Measurements from ENCODE around the gene SLC37A2.

DNA sequence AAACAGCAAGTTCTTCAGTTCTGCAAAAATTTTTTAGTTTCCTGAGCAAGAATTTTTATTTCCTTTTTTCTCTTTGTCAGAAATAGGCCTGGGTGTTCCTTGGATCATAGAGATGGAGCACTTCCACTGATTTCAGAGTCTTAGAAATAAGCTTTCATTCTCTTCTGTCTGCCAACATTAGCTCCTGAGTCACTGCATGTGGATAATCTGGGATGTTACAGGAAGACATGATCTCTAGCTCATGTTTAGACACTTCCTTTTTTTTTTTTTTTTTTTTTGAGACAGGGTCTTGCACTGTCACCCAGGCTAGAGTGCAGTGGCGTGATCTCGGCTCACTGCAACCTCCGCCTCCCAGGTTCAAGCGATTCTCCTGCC lies 61.5 kb downstream of the SLC37A2 start:
- TF ChIP-seq, protein P1, sequence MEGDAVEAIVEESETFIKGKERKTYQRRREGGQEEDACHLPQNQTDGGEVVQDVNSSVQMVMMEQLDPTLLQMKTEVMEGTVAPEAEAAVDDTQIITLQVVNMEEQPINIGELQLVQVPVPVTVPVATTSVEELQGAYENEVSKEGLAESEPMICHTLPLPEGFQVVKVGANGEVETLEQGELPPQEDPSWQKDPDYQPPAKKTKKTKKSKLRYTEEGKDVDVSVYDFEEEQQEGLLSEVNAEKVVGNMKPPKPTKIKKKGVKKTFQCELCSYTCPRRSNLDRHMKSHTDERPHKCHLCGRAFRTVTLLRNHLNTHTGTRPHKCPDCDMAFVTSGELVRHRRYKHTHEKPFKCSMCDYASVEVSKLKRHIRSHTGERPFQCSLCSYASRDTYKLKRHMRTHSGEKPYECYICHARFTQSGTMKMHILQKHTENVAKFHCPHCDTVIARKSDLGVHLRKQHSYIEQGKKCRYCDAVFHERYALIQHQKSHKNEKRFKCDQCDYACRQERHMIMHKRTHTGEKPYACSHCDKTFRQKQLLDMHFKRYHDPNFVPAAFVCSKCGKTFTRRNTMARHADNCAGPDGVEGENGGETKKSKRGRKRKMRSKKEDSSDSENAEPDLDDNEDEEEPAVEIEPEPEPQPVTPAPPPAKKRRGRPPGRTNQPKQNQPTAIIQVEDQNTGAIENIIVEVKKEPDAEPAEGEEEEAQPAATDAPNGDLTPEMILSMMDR (IDR thresholded peaks at IDR 0.05) = no peak
- TF ChIP-seq POLR2AphosphoS5 (IDR thresholded peaks at IDR 0.05; ENCODE audit: low read depth, low read length) (no peak), SIN3A (IDR thresholded peaks at IDR 0.05; ENCODE audit: borderline replicate concordance, insufficient read depth, low read depth, low read length) (no peak)
- TF ChIP-seq, protein P2, sequence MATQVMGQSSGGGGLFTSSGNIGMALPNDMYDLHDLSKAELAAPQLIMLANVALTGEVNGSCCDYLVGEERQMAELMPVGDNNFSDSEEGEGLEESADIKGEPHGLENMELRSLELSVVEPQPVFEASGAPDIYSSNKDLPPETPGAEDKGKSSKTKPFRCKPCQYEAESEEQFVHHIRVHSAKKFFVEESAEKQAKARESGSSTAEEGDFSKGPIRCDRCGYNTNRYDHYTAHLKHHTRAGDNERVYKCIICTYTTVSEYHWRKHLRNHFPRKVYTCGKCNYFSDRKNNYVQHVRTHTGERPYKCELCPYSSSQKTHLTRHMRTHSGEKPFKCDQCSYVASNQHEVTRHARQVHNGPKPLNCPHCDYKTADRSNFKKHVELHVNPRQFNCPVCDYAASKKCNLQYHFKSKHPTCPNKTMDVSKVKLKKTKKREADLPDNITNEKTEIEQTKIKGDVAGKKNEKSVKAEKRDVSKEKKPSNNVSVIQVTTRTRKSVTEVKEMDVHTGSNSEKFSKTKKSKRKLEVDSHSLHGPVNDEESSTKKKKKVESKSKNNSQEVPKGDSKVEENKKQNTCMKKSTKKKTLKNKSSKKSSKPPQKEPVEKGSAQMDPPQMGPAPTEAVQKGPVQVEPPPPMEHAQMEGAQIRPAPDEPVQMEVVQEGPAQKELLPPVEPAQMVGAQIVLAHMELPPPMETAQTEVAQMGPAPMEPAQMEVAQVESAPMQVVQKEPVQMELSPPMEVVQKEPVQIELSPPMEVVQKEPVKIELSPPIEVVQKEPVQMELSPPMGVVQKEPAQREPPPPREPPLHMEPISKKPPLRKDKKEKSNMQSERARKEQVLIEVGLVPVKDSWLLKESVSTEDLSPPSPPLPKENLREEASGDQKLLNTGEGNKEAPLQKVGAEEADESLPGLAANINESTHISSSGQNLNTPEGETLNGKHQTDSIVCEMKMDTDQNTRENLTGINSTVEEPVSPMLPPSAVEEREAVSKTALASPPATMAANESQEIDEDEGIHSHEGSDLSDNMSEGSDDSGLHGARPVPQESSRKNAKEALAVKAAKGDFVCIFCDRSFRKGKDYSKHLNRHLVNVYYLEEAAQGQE (IDR thresholded peaks at IDR 0.05; ENCODE audit: insufficient read depth in 1 of 2, low read depth in 2 of 2, low read length in 1 of 2) = no peak

All from Panc1 (cell line).